Gastroesophageal sphincter (tissue), 4 donors: Measurements from ENCODE around the gene RAB18. TPM values are rescaled to one million over a fixed set of nuclear protein-coding genes. Genes with fewer than 3 reads are reported as not detected.

Experiments
- ATAC-seq: fragments of 150-250 bp; one replicate; pipeline ENCODE4 v1.9.1; 2016; ENCODE audit warnings: mild to moderate bottlenecking, moderate library complexity
- H3K27ac ChIP-seq, 4 donors: fragments of 200-600 bp; sonication (generic) in 3 of 4; 1 replicate in 3 of 4; 2 replicates in 1 of 4; pipeline ENCODE4 v1.5.1; 2016 to 2019
- H3K27me3 ChIP-seq: fragments of 200-600 bp; sonication (generic); one replicate; pipeline ENCODE4 v1.5.1; 2019
- H3K36me3 ChIP-seq, 2 donors: fragments of 200-600 bp; sonication (generic); one replicate each; pipeline ENCODE4 v1.5.1; 2019; ENCODE audit warnings: control low read depth in 1 of 2
- H3K4me1 ChIP-seq, 3 donors: fragments of 200-600 bp; sonication (generic); 1 replicate in 2 of 3; 2 replicates in 1 of 3; pipeline ENCODE4 v1.5.1; 2016 to 2019; ENCODE audit warnings: control low read depth in 2 of 3
- H3K4me3 ChIP-seq, 2 donors: fragments of 200-600 bp; sonication (generic); one replicate each; pipeline ENCODE4 v1.5.1; 2019; ENCODE audit warnings: mild to moderate bottlenecking in 1 of 2, moderate library complexity in 1 of 2
- H3K9me3 ChIP-seq, 3 donors: fragments of 200-600 bp; sonication (generic); one replicate each; pipeline ENCODE4 v1.5.1; 2017 to 2019; ENCODE audit warnings: control low read depth in 2 of 3
- CTCF ChIP-seq, 4 experiments: fragments of 200-600 bp in 2 of 4; fragments of 450-650 bp in 2 of 4; sonication (generic) in 1 of 4; IDR thresholded peaks; one replicate each; pipeline ENCODE4 v1.5.1; 2017 to 2019; ENCODE audit warnings: antibody characterized with exemption in 4 of 4, mild to moderate bottlenecking in 2 of 4, moderate library complexity in 2 of 4
- EP300 ChIP-seq: sonication (generic); formaldehyde crosslinking; IDR thresholded peaks from one replicate; pipeline ENCODE4 v1.6.1; 2017; ENCODE audit warnings: antibody characterized with exemption, mild to moderate bottlenecking
- POLR2A ChIP-seq, 2 donors: fragments of 450-650 bp; IDR thresholded peaks; one replicate each; pipeline ENCODE4 v1.6.1; 2017; ENCODE audit warnings: antibody characterized with exemption in 2 of 2, mild to moderate bottlenecking in 2 of 2, moderate library complexity in 1 of 2
- POLR2AphosphoS5 ChIP-seq: sonication (generic); formaldehyde crosslinking; IDR thresholded peaks from one replicate; pipeline ENCODE4 v1.6.1; 2017; ENCODE audit warnings: antibody characterized with exemption
- WGBS, 2 donors: methylation state at CpG; one replicate each; pipeline ENCODE4 v1.1.5; 2018; ENCODE audit warnings: low coverage in 1 of 2; 5-methylcytosine and 5-hydroxymethylcytosine counted together
- total RNA-seq, 4 donors: library from RNA; depleted of rRNA; stranded (reverse); fragments of >200 nt; gene quantifications; one replicate each; pipeline ENCODE4 v1.1.0, GENCODE V29; 2016

The RAB18 gene
- total RNA-seq, 4 donors from 2014 or later = 40.5 to 104 (median 77.5) TPM

GRCh38 chr10:27584302-27584701 lies 80.2 kb downstream of the RAB18 start:
- Histone ChIP-seq H3K36me3 (peaks cover 0 to 10% of the 10 kb centered on the region in 2 donors), H3K27ac (no peak overlapping the region), H3K4me1 (no peaks in the 10 kb centered on the region), H3K4me3 (no peak overlapping the region), H3K9me3 (peaks cover 0 to 4% (median 0%) of the 10 kb centered on the region in 3 donors), H3K27me3 (no peaks in the 10 kb centered on the region)
- 68 to 83% methylated on average over 2 of the region's 2 CpGs for WGBS, 2 donors
- ATAC-seq = no peak
- TF ChIP-seq POLR2A (IDR thresholded peaks at IDR 0.05) = no peak
- TF ChIP-seq EP300 = no peak
- no peak for TF ChIP-seq POLR2AphosphoS5
- TF ChIP-seq CTCF (IDR thresholded peaks at IDR 0.05) = no peak

Other genes starting within 250 kb of the RAB18 start
- 10 to 100 TPM in 3 of 4 donors, 1 to 10 TPM in 1; 2.3 to 39.5 (median 26.5) TPM for gene MKX, start 241.5 kb downstream of the RAB18 start, total RNA-seq